HG02943 (cell line): Measurements from ENCODE around the gene MAVS.

Experiments used
- ATAC-seq: cut with Tn5 transposase; IDR thresholded peaks from one replicate; pipeline ENCODE4 v1.9.1; 2021; ENCODE audit warnings: mild to moderate bottlenecking, low read depth, moderate library complexity; ENCODE audit not compliant: unreplicated experiment

MAVS gene

GRCh38 chr20:3904857-3905256, 58.2 kb downstream of the MAVS start:
- ATAC-seq, result no peak

- peak; percentile 82 for ATAC-seq
Measured at GRCh38 chr20:3906744-3907721, 60.4 kb downstream of the MAVS start.

- no peak for ATAC-seq
Measured at GRCh38 chr20:3908667-3909066, 62.0 kb downstream of the MAVS start.

- no peak for ATAC-seq
Measured at GRCh38 chr20:3909952-3910366, 63.3 kb downstream of the MAVS start.

GRCh38 chr20:3910853-3911252, 64.2 kb downstream of the MAVS start:
- ATAC-seq, result no peak

- no peak for ATAC-seq
Measured at GRCh38 chr20:3911956-3912355, 65.3 kb downstream of the MAVS start.

GRCh38 chr20:3914446-3914845, 67.8 kb downstream of the MAVS start:
- ATAC-seq, result no peak

GRCh38 chr20:3915691-3916090, 69.1 kb downstream of the MAVS start:
- no peak for ATAC-seq

- ATAC-seq, result no peak
Measured at GRCh38 chr20:3916364-3916763, 69.7 kb downstream of the MAVS start.

GRCh38 chr20:3919352-3919751, 72.7 kb downstream of the MAVS start:
- ATAC-seq, result no peak

- no peak for ATAC-seq
Measured at GRCh38 chr20:3922223-3922982, 75.8 kb downstream of the MAVS start.

- no peak for ATAC-seq
Measured at GRCh38 chr20:3922983-3923339, 76.3 kb downstream of the MAVS start.

GRCh38 chr20:3923818-3924217, 77.2 kb downstream of the MAVS start:
- ATAC-seq, result no peak

- ATAC-seq, result no peak
Measured at GRCh38 chr20:3924304-3925112, 77.9 kb downstream of the MAVS start.

- ATAC-seq, result no peak
Measured at GRCh38 chr20:3925113-3925695, 78.6 kb downstream of the MAVS start.
